Ovary (tissue), 9 donors: ENCODE data around the gene BACE2. TPM values are rescaled to one million over a fixed set of nuclear protein-coding genes. Genes with fewer than 3 reads are reported as not detected.

Experiments used
- DNase-seq, 5 donors: peaks; one replicate each; pipeline ENCODE4 v3.0.0-alpha.2; 2019 to 2020
- H3K27ac ChIP-seq, 2 donors: fragments of 200-600 bp; one replicate each; pipeline versions ENCODE4 v1.5.1 to v1.8.0; 2019 to 2022
- H3K27me3 ChIP-seq: fragments of 200-600 bp; one replicate; pipeline ENCODE4 v1.8.0; 2022
- H3K36me3 ChIP-seq: fragments of 200-600 bp; sonication (generic); one replicate; pipeline ENCODE4 v1.5.1; 2019
- H3K4me1 ChIP-seq: one replicate; pipeline ENCODE4 v1.8.1; 2013; ENCODE audit warnings: mild to moderate bottlenecking, moderate library complexity; ENCODE audit not compliant: insufficient read depth
- H3K4me3 ChIP-seq: fragments of 200-600 bp; sonication (generic); one replicate; pipeline ENCODE4 v1.5.1; 2017
- H3K9me3 ChIP-seq, 2 donors: fragments of 200-600 bp in 1 of 2; sonication (generic) in 1 of 2; one replicate each; pipeline versions ENCODE4 v1.5.1 to v1.8.1; 2013 to 2019; ENCODE audit warnings: mild to moderate bottlenecking in 1 of 2, moderate library complexity in 1 of 2
- CTCF ChIP-seq, 3 donors: fragments of 450-650 bp in 2 of 3; fragments of 200-600 bp in 1 of 3; IDR thresholded peaks; one replicate each; pipeline versions ENCODE4 v1.5.1 to v1.8.0; 2016 to 2022; ENCODE audit warnings: antibody characterized with exemption in 3 of 3, mild to moderate bottlenecking in 1 of 3
- EP300 ChIP-seq: sonication (generic); formaldehyde crosslinking; IDR thresholded peaks from one replicate; pipeline ENCODE4 v1.6.1; 2017; ENCODE audit warnings: antibody characterized with exemption
- POLR2A ChIP-seq: fragments of 450-650 bp; IDR thresholded peaks from one replicate; pipeline ENCODE4 v1.6.1; 2017; ENCODE audit warnings: antibody characterized with exemption, mild to moderate bottlenecking, moderate library complexity
- WGBS, 3 donors: extraction: QIAGEN DNeasy Blood & Tissue Kit in 1 of 3; methylation state at CpG; one replicate each; pipeline versions ENCODE4 v1.1.5 to v1.1.7; 2013 to 2017; 5-methylcytosine and 5-hydroxymethylcytosine counted together
- intact Hi-C, 4 donors: fragments of 100-400 bp; cut with DNase I; formaldehyde crosslinking; loops; one replicate each; pipeline versions ENCODE4 v1.11.0 to v1.15.1; 2022 to 2023
- polyA plus RNA-seq, 2 donors: library from polyadenylated mRNA; stranded (reverse); fragments of 200-250 nt in 1 of 2; fragments of 350-450 nt in 1 of 2; fragmentation: Illumina TruSeq in 1 of 2; extraction: RNeasy Lipid Tissue Mini Kit (QIAGEN cat#74804) in 1 of 2; gene quantifications; one replicate each; pipeline ENCODE4 v1.2.3, GENCODE V29; 2013 to 2014
- total RNA-seq, 7 donors: library from RNA; depleted of rRNA in 2 of 7; stranded (reverse); fragments of >200 nt in 2 of 7; fragmentation: NEBNext Ultra II Directional in 3 of 7; extraction: Animal tissue kit (Norgen Biotek cat#: 25700) in 3 of 7; gene quantifications; one replicate each; pipeline versions ENCODE4 v1.1.0 to v1.2.4, GENCODE V29; 2016 to 2023
- donor health status: DM: no; HTN: no; CAD: no; lungs with moderate emphysema.
- donor health status: DM: no; HTN: no; CAD: no.
- donor health status: Bipolar disorder and iron deficiency.
- donor health status: DM: yes; HTN: yes; CAD: no.
- donor health status: DM: no; HTN: no; CAD: no.
- donor health status: DM: yes; HTN: yes; CAD: no.

BACE2 gene
- total and polyA plus RNA-seq, 9 donors, result 11.4 to 75.6 (median 24.4) TPM

- Histone ChIP-seq H3K4me3 (no peak overlapping the region), H3K27ac (no peak overlapping the region), H3K27me3 (no peaks in the 10 kb centered on the region), H3K9me3 (no peaks in the 10 kb centered on the region), H3K36me3 (no peaks in the 10 kb centered on the region), H3K4me1 (peaks cover 7% of the 10 kb centered on the region)
- TF ChIP-seq CTCF (IDR thresholded peaks at IDR 0.05) (no peak), POLR2A (no peak), EP300 (no peak)
- 91 to 94% (median 94%) methylated on average over 6 of the region's 6 CpGs for WGBS, 3 donors
- intact Hi-C loops, result no loop called here
- DNase-seq, result no peak
Measured at GRCh38 chr21:41175080-41175479, 7.1 kb downstream of the BACE2 start.

- no peak for TF ChIP-seq CTCF (IDR thresholded peaks at IDR 0.05)
- peaks cover 7% of the 10 kb centered on the region for H3K4me1 ChIP-seq
- DNase-seq, result no peak
- H3K27ac ChIP-seq, result no peak overlapping the region
- H3K9me3 ChIP-seq, result no peaks in the 10 kb centered on the region
- no peaks in the 10 kb centered on the region for H3K36me3 ChIP-seq
- no peaks in the 10 kb centered on the region for H3K27me3 ChIP-seq
- no peak overlapping the region for H3K4me3 ChIP-seq
- 82 to 89% (median 82%) methylated on average over 3 of the region's 3 CpGs for WGBS, 3 donors
- intact Hi-C loops, result no loop called here
Measured at GRCh38 chr21:41176846-41177245, 8.9 kb downstream of the BACE2 start.

GRCh38 chr21:41180752-41181151 is 12.8 kb downstream of the BACE2 start:
- no peaks in the 10 kb centered on the region for H3K9me3 ChIP-seq
- no peaks in the 10 kb centered on the region for H3K36me3 ChIP-seq
- no peak overlapping the region for H3K27ac ChIP-seq
- no peaks in the 10 kb centered on the region for H3K27me3 ChIP-seq
- no peak for DNase-seq
- no peak for TF ChIP-seq POLR2A
- no peak for TF ChIP-seq EP300
- TF ChIP-seq CTCF (IDR thresholded peaks at IDR 0.05), result no peak
- intact Hi-C loops, result loop anchor here in 1 of 4 donors (10.0 kb wide), 1 partner anchor 64 kb away; no protein-coding TSS in a partner anchor
- peaks cover 7% of the 10 kb centered on the region for H3K4me1 ChIP-seq
- no peak overlapping the region for H3K4me3 ChIP-seq
- WGBS, 3 donors, result 67 to 74% (median 72%) methylated on average over 4 of the region's 4 CpGs

- Histone ChIP-seq H3K4me1 (peaks cover 7% of the 10 kb centered on the region), H3K36me3 (no peaks in the 10 kb centered on the region), H3K9me3 (no peaks in the 10 kb centered on the region), H3K4me3 (no peak overlapping the region), H3K27ac (no peak overlapping the region), H3K27me3 (no peaks in the 10 kb centered on the region)
- WGBS, 3 donors, result 97 to 100% (median 98%) methylated on average over 1 of the region's 1 CpG
- no peak for TF ChIP-seq CTCF (IDR thresholded peaks at IDR 0.05)
- no peak for TF ChIP-seq POLR2A
- TF ChIP-seq EP300, result no peak
- intact Hi-C loops, result loop anchor here in 1 of 4 donors (10.0 kb wide), 1 partner anchor 62 kb away; no protein-coding TSS in a partner anchor
- DNase-seq, result no peak
Measured at GRCh38 chr21:41182547-41182946, 14.6 kb downstream of the BACE2 start.
